CD8-positive, alpha-beta memory T cell (primary cell): ENCODE measurements around the gene ASB3. TPM values are rescaled to one million over a fixed set of nuclear protein-coding genes. Genes with fewer than 3 reads are reported as not detected.

Source experiments
- CTCF ChIA-PET: fragments of 350-600 bp; sonication (Branson Sonifier 250); formaldehyde crosslinking; loops from one replicate; lab custom pipeline; 2021; ENCODE audit warnings: antibody characterized with exemption; lab: Charles Lee
- POLR2A ChIA-PET: fragments of 350-600 bp; sonication (Branson Sonifier 250); formaldehyde crosslinking; loops from one replicate; lab custom pipeline; 2021; ENCODE audit warnings: antibody characterized with exemption; lab: Charles Lee
- DNase-seq, 5 donors: peaks; one replicate each; pipeline versions ENCODE4 v3.0.0 to v3.0.0-alpha.2; 2020 to 2022; ENCODE audit warnings: mixed read lengths in 1 of 5
- H3K27ac ChIP-seq: one replicate; pipeline ENCODE4 v1.7.0; 2013; ENCODE audit warnings: low read depth, mild to moderate bottlenecking, low read length, moderate library complexity
- H3K27me3 ChIP-seq: 2 replicates; pipeline ENCODE4 v1.7.0; 2013; ENCODE audit warnings: low read length, mild to moderate bottlenecking; ENCODE audit not compliant: insufficient read depth, poor library complexity, severe bottlenecking
- H3K36me3 ChIP-seq: 2 replicates; pipeline ENCODE4 v1.7.0; 2013; ENCODE audit warnings: mild to moderate bottlenecking, low read length, moderate library complexity; ENCODE audit not compliant: insufficient read depth
- H3K4me1 ChIP-seq: 2 replicates; pipeline ENCODE4 v1.7.0; 2013; ENCODE audit warnings: mild to moderate bottlenecking, low read length, moderate library complexity; ENCODE audit not compliant: insufficient read depth
- H3K4me3 ChIP-seq: 2 replicates; pipeline ENCODE4 v1.7.0; 2013; ENCODE audit warnings: mild to moderate bottlenecking, low read length
- H3K9me3 ChIP-seq: 2 replicates; pipeline ENCODE4 v1.7.0; 2013; ENCODE audit warnings: mild to moderate bottlenecking, low read length
- H3K27ac Mint-ChIP-seq, 8 donors: one replicate each; pipeline ENCODE4 v1.8.0; 2020 to 2021; ENCODE audit warnings: mixed read lengths in 8 of 8, mild to moderate bottlenecking in 6 of 8, inconsistent platforms in 3 of 8, moderate library complexity in 3 of 8
- H3K27me3 Mint-ChIP-seq, 2 donors: one replicate each; pipeline ENCODE4 v1.8.0; 2020 to 2021; ENCODE audit warnings: mixed read lengths in 2 of 2, mild to moderate bottlenecking in 1 of 2, moderate library complexity in 1 of 2
- H3K36me3 Mint-ChIP-seq, 3 donors: one replicate each; pipeline ENCODE4 v1.8.0; 2020 to 2021; ENCODE audit warnings: mixed read lengths in 3 of 3, inconsistent platforms in 1 of 3, mild to moderate bottlenecking in 1 of 3
- H3K4me1 Mint-ChIP-seq, 3 donors: one replicate each; pipeline ENCODE4 v1.8.0; 2020 to 2021; ENCODE audit warnings: mixed read lengths in 3 of 3, inconsistent platforms in 1 of 3, mild to moderate bottlenecking in 1 of 3
- H3K4me3 Mint-ChIP-seq, 7 donors: one replicate each; pipeline ENCODE4 v1.8.0; 2020 to 2021; ENCODE audit warnings: mixed read lengths in 7 of 7, mild to moderate bottlenecking in 6 of 7, moderate library complexity in 4 of 7, inconsistent platforms in 2 of 7
- H3K9me3 Mint-ChIP-seq, 5 donors: one replicate each; pipeline ENCODE4 v1.8.0; 2020 to 2022; ENCODE audit warnings: mixed read lengths in 5 of 5, mild to moderate bottlenecking in 3 of 5, moderate library complexity in 2 of 5, inconsistent platforms in 1 of 5
- polyA plus RNA-seq: library from polyadenylated mRNA; unstranded; fragments of 300-500 nt; fragmentation: Illumina TruSeq; gene quantifications from one replicate; pipeline ENCODE4 v1.2.3, GENCODE V29; 2021
- total RNA-seq, 2 experiments: library from RNA; stranded (reverse); gene quantifications; one replicate each; pipeline ENCODE4 v1.2.3, GENCODE V29; 2021

The ASB3 gene
- total and polyA plus RNA-seq, 3 experiments from 2014 or later, result 17.8 to 24.4 (median 18.0) TPM

DNA sequence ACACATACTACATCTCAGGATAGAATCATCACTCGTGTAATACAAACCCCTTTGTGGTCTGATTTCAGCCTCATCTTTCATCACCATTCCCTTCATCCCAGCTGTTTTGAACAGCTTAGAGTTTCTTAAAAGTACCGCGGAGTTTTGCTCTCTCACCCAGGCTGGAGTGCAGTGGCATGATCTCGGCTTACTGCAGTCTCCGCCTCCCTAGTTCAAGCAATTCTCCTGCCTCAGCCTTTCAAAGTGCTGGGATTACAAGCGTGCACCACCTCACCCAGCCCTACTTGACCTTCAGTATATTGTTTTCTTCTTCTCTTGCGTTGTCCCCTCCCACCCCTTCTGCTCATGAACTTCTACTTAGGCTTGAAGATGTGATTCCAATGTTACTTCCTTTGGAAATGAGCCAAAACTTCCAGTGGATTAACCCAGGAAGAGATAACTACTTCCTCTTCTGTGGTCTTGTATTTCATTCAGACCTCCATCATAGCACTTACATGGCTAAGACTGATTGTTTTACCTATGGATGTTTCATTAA lies 15.9 kb upstream of the ASB3 start:
- Histone ChIP-seq H3K4me1 (no peaks in the 10 kb centered on the region), H3K4me3 (no peak overlapping the region), H3K27me3 (no peaks in the 10 kb centered on the region), H3K36me3 (peaks cover 31% of the 10 kb centered on the region), H3K27ac (no peak overlapping the region), H3K9me3 (no peaks in the 10 kb centered on the region)
- Mint-ChIP-seq H3K27ac (peak overlapping the region in 1 of 8 donors; percentile 24), H3K9me3 (no peaks in the 10 kb centered on the region), H3K4me3 (no peak overlapping the region), H3K4me1 (peaks cover 2 to 8% (median 2%) of the 10 kb centered on the region in 3 donors), H3K36me3 (peaks cover 0 to 84% (median 20%) of the 10 kb centered on the region in 3 donors), H3K27me3 (peaks cover 0 to under 1% of the 10 kb centered on the region in 2 donors)
- ChIA-PET POLR2A (no interaction called here), CTCF (interaction anchor here (0.6 kb wide), 1 partner anchor 866 kb away, joined by 3 read pairs; no protein-coding TSS in a partner anchor)
- no peak for DNase-seq

DNA sequence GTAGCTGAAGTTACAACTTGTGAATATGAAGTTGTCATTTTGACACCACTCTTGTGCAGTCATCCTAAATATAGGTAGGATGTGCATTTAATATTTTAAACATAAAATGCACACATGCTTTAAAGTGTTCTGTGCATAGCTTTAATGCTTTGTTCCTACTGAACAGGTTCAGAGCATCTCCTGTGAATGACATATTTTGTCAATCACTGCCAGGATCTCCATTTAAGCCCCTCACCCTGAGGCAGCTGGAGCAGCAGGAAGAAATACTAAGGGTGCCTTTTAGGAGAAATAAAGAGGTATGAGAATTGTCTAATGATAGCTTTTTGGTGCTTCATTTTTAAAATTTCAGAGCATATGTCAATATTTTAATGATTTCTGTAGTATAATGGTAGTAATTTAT lies 14.8 kb upstream of the ASB3 start:
- DNase-seq, result no peak
- no peaks in the 10 kb centered on the region for H3K9me3 ChIP-seq
- peaks cover 2 to 3% (median 2%) of the 10 kb centered on the region in 3 donors for H3K4me1 Mint-ChIP-seq
- peak overlapping the region in 1 of 8 donors; percentile 19 for H3K27ac Mint-ChIP-seq
- no peaks in the 10 kb centered on the region for H3K4me1 ChIP-seq
- peaks cover 0 to 1% of the 10 kb centered on the region in 2 donors for H3K27me3 Mint-ChIP-seq
- CTCF ChIA-PET, result no interaction called here
- peaks cover 0 to 79% (median 17%) of the 10 kb centered on the region in 3 donors for H3K36me3 Mint-ChIP-seq
- H3K4me3 ChIP-seq, result no peak overlapping the region
- no peak overlapping the region for H3K4me3 Mint-ChIP-seq
- H3K27ac ChIP-seq, result no peak overlapping the region
- peaks cover 33% of the 10 kb centered on the region for H3K36me3 ChIP-seq
- no peaks in the 10 kb centered on the region for H3K9me3 Mint-ChIP-seq
- no peaks in the 10 kb centered on the region for H3K27me3 ChIP-seq
- POLR2A ChIA-PET, result no interaction called here

- H3K4me1 ChIP-seq, result peaks cover 5% of the 10 kb centered on the region
- no peak overlapping the region for H3K27ac ChIP-seq
- H3K36me3 Mint-ChIP-seq, result peaks cover 2 to 41% (median 6%) of the 10 kb centered on the region in 3 donors
- POLR2A ChIA-PET, result no interaction called here
- no peaks in the 10 kb centered on the region for H3K9me3 ChIP-seq
- DNase-seq, result no peak
- H3K4me3 ChIP-seq, result no peak overlapping the region
- H3K4me3 Mint-ChIP-seq, result no peak overlapping the region
- H3K9me3 Mint-ChIP-seq, result no peaks in the 10 kb centered on the region
- peaks cover 26% of the 10 kb centered on the region for H3K36me3 ChIP-seq
- CTCF ChIA-PET, result interaction anchor here (1.0 kb wide), 1 partner anchor 10 kb away, joined by 3 read pairs; no protein-coding TSS in a partner anchor
- H3K27ac Mint-ChIP-seq, result peak overlapping the region in 1 of 8 donors; percentile 26
- no peaks in the 10 kb centered on the region for H3K27me3 ChIP-seq
- peaks cover 0 to 1% of the 10 kb centered on the region in 2 donors for H3K27me3 Mint-ChIP-seq
- peaks cover 16 to 29% (median 27%) of the 10 kb centered on the region in 3 donors for H3K4me1 Mint-ChIP-seq
Measured at GRCh38 chr2:53793821-53794220, 7.1 kb upstream of the ASB3 start.

DNA sequence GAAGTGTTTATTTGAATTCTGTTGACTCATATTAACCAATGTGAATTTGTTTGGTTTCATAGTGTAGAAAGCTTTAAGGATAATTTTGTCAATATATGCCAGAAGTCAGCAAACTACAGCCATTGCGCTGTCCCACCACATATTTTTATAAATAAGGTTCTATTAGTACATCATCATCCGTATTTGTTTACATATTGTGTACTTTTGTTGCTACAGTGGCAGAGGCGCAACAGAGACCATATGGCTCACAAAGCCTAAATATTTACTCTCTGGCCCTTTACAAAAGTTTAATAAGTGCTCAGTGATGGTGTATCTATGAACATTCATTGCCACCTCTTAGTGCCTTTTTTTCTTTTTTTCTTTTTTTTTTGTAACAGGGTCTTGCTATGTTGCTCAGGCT lies 6.5 kb upstream of the ASB3 start:
- peaks cover 2 to 35% (median 6%) of the 10 kb centered on the region in 3 donors for H3K36me3 Mint-ChIP-seq
- H3K4me3 Mint-ChIP-seq, result no peak overlapping the region
- H3K27me3 ChIP-seq, result no peaks in the 10 kb centered on the region
- peaks cover 11% of the 10 kb centered on the region for H3K4me1 ChIP-seq
- H3K9me3 ChIP-seq, result no peaks in the 10 kb centered on the region
- ChIA-PET POLR2A (no interaction called here), CTCF (interaction anchor here (1.0 kb wide), 1 partner anchor 9 kb away, joined by 3 read pairs; no protein-coding TSS in a partner anchor)
- H3K4me3 ChIP-seq, result no peak overlapping the region
- no peaks in the 10 kb centered on the region for H3K9me3 Mint-ChIP-seq
- no peak overlapping the region for H3K27ac Mint-ChIP-seq
- peaks cover 22% of the 10 kb centered on the region for H3K36me3 ChIP-seq
- no peak overlapping the region for H3K27ac ChIP-seq
- H3K27me3 Mint-ChIP-seq, result peaks cover 0 to 1% of the 10 kb centered on the region in 2 donors
- DNase-seq, result no peak
- H3K4me1 Mint-ChIP-seq, result peaks cover 20 to 34% (median 33%) of the 10 kb centered on the region in 3 donors

GRCh38 chr2:53787614-53788289 lies 999 bp upstream of the ASB3 start:
- Mint-ChIP-seq H3K4me3 (peak overlapping the region; percentile 93 to 99 (median 96)), H3K27ac (peak overlapping the region; percentile 91 to 99 (median 97)), H3K27me3 (no peaks in the 10 kb centered on the region), H3K36me3 (peaks cover 0 to 23% (median 0%) of the 10 kb centered on the region in 3 donors), H3K9me3 (no peaks in the 10 kb centered on the region), H3K4me1 (peaks cover 61 to 74% (median 67%) of the 10 kb centered on the region in 3 donors)
- peak in 2 of 5 donors; percentile 3 to 10 for DNase-seq
- Histone ChIP-seq H3K27ac (peak overlapping the region; percentile 86), H3K27me3 (no peaks in the 10 kb centered on the region), H3K36me3 (no peaks in the 10 kb centered on the region), H3K9me3 (no peaks in the 10 kb centered on the region), H3K4me1 (peaks cover 41% of the 10 kb centered on the region), H3K4me3 (peak overlapping the region; percentile 80)
- ChIA-PET CTCF (interaction anchor here (1.0 to 2.4 kb wide), 2 partner anchors 19 to 20 kb away, joined by 3 to 4 read pairs; partner anchors contain the start of gene CHAC2), POLR2A (interaction anchor here (3.0 kb wide), 1 partner anchor 20 kb away, joined by 17 read pairs; the partner anchor contains the start of gene CHAC2)

- Mint-ChIP-seq H3K4me1 (peaks cover 59 to 76% (median 68%) of the 10 kb centered on the region in 3 donors), H3K4me3 (peak overlapping the region; percentile 93 to 99 (median 96)), H3K27me3 (no peaks in the 10 kb centered on the region), H3K27ac (peak overlapping the region; percentile 91 to 99 (median 97)), H3K9me3 (no peaks in the 10 kb centered on the region), H3K36me3 (peaks cover 0 to 31% (median 0%) of the 10 kb centered on the region in 3 donors)
- ChIA-PET CTCF (interaction anchor here (2.4 kb wide), 1 partner anchor 18 kb away, joined by 4 read pairs; no protein-coding TSS in a partner anchor), POLR2A (interaction anchor here (0.8 to 3.0 kb wide), 2 partner anchors 19 to 377 kb away, joined by 3 to 17 read pairs; partner anchors contain the start of gene CHAC2)
- H3K9me3 ChIP-seq, result no peaks in the 10 kb centered on the region
- H3K4me3 ChIP-seq, result peak overlapping the region; percentile 80
- peak in 4 of 5 donors; percentile 12 to 56 (median 26) for DNase-seq
- H3K36me3 ChIP-seq, result no peaks in the 10 kb centered on the region
- H3K27me3 ChIP-seq, result no peaks in the 10 kb centered on the region
- H3K27ac ChIP-seq, result peak overlapping the region; percentile 86
- peaks cover 41% of the 10 kb centered on the region for H3K4me1 ChIP-seq
Measured at GRCh38 chr2:53786352-53786704, 425 bp downstream of the ASB3 start.

GRCh38 chr2:53785366-53785765 lies 1.4 kb downstream of the ASB3 start:
- Histone ChIP-seq H3K36me3 (no peaks in the 10 kb centered on the region), H3K9me3 (no peaks in the 10 kb centered on the region), H3K4me1 (peaks cover 40% of the 10 kb centered on the region), H3K27ac (peak overlapping the region; percentile 86), H3K27me3 (no peaks in the 10 kb centered on the region), H3K4me3 (no peak overlapping the region)
- peaks cover 57 to 68% (median 59%) of the 10 kb centered on the region in 3 donors for H3K4me1 Mint-ChIP-seq
- peaks cover 0 to 36% (median 0%) of the 10 kb centered on the region in 3 donors for H3K36me3 Mint-ChIP-seq
- DNase-seq, result no peak
- peak overlapping the region; percentile 93 to 99 (median 96) for H3K4me3 Mint-ChIP-seq
- POLR2A ChIA-PET, result interaction anchor here (3.0 kb wide), 1 partner anchor 18 kb away, joined by 17 read pairs; the partner anchor contains the start of gene CHAC2
- peak overlapping the region in 7 of 8 donors; percentile 78 to 99 (median 97) for H3K27ac Mint-ChIP-seq
- no peaks in the 10 kb centered on the region for H3K9me3 Mint-ChIP-seq
- no peaks in the 10 kb centered on the region for H3K27me3 Mint-ChIP-seq
- CTCF ChIA-PET, result no interaction called here
